Metanephros (tissue), 2 donors: ENCODE measurements around the gene GOLGA2. TPM values are rescaled to one million over a fixed set of nuclear protein-coding genes. Genes with fewer than 3 reads are reported as not detected.

Experiments used
- small RNA-seq: library from RNA; depleted of rRNA; stranded (forward); fragments of <200 nt; gene quantifications from one replicate; pipeline ENCODE3, GENCODE V24; 2014; ENCODE audit warnings: low replicate concordance
- total RNA-seq: library from RNA; depleted of rRNA; stranded (reverse); fragments of >200 nt; gene quantifications from one replicate; pipeline ENCODE4 v1.2.3, GENCODE V29; 2014

The GOLGA2 gene
- 84.7 TPM for total RNA-seq

GRCh38 chr9:128275198-128276007 lies at the start of gene GOLGA2:
Gene GOLGA2, minus strand, starts transcription at chr9:128276007. Its CDS starts 31 bp downstream, at chr9:128275976.

DNA sequence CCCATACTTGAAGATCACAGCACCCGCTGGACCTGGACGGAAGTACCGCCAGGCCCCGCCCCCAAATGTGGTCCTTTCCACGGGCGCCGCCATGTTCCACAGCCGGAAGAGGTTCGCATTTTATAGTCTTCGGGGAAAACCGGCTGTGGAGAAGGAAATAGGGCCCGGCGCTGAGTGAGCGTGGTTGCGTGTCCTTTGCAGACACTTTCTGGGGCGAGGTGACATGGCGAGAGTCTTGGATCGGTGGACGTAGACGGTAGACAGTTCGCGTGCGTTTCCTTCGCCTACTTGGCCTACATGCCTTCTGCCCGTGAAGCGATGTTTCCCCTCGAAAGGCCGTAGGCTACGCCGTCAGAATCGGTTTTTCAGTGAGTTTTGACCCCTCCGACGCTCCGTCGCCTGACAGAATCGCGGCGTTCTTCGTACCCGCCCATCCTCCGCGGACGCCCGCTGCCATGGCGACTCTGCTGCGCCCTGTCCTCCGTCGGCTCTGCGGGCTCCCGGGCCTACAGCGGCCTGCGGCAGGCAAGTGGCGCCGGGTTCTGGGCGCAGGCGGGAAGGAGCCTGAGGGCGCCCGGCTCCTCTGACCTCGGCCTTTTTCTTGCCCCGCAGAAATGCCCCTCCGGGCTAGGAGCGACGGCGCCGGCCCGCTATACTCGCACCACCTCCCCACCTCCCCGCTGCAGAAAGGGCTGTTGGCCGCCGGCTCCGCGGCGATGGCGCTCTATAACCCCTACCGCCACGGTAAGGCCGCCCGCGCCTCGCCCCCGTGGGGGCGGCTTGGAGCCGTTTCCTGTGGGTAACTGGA lies 46.8 kb upstream of the GOLGA2 start, which contains the start of the genes COQ4 and TRUB2:
COQ4 (plus strand) TSS at position 436 of the 808 bp plus-strand sequence; CDS start at position 456, 20 bp downstream.
TRUB2 (minus strand) TSS at position 44 of the 808 bp plus-strand sequence; CDS start at position 5, 39 bp downstream.

DNA sequence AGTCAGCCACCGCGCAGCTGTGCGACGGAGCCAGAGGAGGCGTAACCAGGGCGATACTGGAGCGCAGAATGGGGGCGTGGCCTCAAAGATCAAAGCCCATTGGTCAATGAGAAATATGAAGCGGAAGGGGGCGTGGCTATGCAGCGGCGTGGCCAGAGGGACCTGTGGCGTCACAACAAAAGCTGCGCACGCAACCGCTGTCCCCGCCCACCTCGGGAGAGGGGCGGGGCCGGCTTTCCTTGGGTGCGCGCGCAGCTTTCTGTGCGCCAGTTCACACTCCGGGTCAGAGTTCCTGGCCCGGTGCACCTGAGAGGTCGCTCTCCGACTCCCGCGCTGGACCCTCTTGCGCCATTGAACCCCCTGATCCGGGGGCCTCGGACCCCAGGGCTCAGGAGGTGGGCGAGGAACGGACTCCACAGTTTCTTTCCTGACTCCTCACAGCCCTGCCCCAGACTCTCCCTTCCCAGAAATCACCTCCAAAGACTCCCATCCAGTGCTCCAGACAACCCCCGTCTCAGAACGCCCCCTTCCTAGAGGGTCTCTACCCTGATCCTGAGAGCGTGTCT lies 284 bp upstream of the GOLGA2 start, which contains the start of gene SWI5:
SWI5 (plus strand) TSS at position 269 of the 566 bp plus-strand sequence.

Small RNAs within 50 kb of the gene (small RNA-seq; reads per million reads assigned to genes)
- gene MIR199B (500 reads per million, percentile 99 among the genes with 10 or more reads in this experiment), gene MIR3154 (not detected)

Other genes starting within 250 kb of the GOLGA2 start
- 13.6 TPM for gene NAIF1, start 208.7 kb downstream of the GOLGA2 start, total RNA-seq
- 32.7 TPM for gene SLC25A25, start 207.8 kb downstream of the GOLGA2 start, total RNA-seq
- 68.0 TPM for gene PTGES2, start 148.3 kb downstream of the GOLGA2 start, total RNA-seq
- gene LCN2, start 126.6 kb downstream of the GOLGA2 start, total RNA-seq: 7.1 TPM
- gene BBLN, start 115.7 kb downstream of the GOLGA2 start, total RNA-seq: 46.3 TPM
- gene CIZ1, start 84.4 kb downstream of the GOLGA2 start, total RNA-seq: 43.8 TPM
- 71.9 TPM for gene DNM1, start 72.6 kb downstream of the GOLGA2 start, total RNA-seq
- 25.7 TPM for gene SWI5, start 269 bp upstream of the GOLGA2 start, total RNA-seq
- gene TRUB2, start 46.4 kb upstream of the GOLGA2 start, total RNA-seq: 26.6 TPM
- gene COQ4, start 46.8 kb upstream of the GOLGA2 start, total RNA-seq: 61.0 TPM
- gene SLC27A4, start 64.5 kb upstream of the GOLGA2 start, total RNA-seq: 23.7 TPM
- gene URM1, start 95.4 kb upstream of the GOLGA2 start, total RNA-seq: 38.7 TPM
- 43.3 TPM for gene CERCAM, start 144.8 kb upstream of the GOLGA2 start, total RNA-seq
- 25.3 TPM for gene ODF2, start 180.0 kb upstream of the GOLGA2 start, total RNA-seq
- gene GLE1, start 228.7 kb upstream of the GOLGA2 start, total RNA-seq: 17.7 TPM